ENCODE results near the gene KPNA2.

KPNA2 gene

DNA sequence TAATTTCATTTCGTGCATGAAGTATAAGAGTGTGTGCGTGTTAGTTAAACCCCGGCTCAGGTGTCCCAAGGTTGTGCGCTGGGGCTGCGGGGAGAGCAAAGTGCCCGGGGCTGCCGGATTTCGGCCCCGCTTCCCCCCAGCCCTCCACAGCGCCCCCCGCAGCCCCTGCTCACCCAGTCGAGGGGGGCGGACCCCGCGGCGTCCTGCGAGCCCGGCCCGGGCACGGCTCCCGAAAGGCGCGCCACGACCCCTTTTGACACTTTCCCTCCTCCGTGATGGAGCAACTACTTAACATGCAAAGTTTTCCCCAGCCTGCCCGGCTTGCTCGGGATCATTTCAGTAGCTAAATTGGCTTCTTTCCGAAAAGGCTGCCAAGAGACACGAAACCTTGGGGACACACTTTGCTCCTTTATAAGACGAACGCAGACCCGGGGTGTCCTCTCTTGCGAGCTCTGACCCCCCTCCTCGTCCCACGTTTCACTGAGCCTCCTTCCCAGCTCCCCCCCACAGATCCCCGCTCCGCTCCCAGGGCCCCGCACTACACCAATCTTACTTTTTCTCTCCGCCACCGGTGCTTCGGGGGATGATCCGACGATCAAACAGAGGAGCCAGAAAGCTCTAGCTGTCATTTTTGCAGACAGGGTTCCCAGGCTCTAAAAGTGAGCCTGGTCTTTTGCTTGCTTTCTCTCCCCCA lies 39.8 kb upstream of the KPNA2 start:
- TF ChIP-seq, protein P1, sequence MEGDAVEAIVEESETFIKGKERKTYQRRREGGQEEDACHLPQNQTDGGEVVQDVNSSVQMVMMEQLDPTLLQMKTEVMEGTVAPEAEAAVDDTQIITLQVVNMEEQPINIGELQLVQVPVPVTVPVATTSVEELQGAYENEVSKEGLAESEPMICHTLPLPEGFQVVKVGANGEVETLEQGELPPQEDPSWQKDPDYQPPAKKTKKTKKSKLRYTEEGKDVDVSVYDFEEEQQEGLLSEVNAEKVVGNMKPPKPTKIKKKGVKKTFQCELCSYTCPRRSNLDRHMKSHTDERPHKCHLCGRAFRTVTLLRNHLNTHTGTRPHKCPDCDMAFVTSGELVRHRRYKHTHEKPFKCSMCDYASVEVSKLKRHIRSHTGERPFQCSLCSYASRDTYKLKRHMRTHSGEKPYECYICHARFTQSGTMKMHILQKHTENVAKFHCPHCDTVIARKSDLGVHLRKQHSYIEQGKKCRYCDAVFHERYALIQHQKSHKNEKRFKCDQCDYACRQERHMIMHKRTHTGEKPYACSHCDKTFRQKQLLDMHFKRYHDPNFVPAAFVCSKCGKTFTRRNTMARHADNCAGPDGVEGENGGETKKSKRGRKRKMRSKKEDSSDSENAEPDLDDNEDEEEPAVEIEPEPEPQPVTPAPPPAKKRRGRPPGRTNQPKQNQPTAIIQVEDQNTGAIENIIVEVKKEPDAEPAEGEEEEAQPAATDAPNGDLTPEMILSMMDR (IDR thresholded peaks at IDR 0.05; ENCODE audit: insufficient read depth, low read depth, low read length, missing control alignments) = no peak
- DNase-seq (ENCODE audit: low read depth) = peak; percentile 21
- H3K4me3 ChIP-seq (ENCODE audit: low read length) = peak overlapping the region; percentile 49

DNA sequence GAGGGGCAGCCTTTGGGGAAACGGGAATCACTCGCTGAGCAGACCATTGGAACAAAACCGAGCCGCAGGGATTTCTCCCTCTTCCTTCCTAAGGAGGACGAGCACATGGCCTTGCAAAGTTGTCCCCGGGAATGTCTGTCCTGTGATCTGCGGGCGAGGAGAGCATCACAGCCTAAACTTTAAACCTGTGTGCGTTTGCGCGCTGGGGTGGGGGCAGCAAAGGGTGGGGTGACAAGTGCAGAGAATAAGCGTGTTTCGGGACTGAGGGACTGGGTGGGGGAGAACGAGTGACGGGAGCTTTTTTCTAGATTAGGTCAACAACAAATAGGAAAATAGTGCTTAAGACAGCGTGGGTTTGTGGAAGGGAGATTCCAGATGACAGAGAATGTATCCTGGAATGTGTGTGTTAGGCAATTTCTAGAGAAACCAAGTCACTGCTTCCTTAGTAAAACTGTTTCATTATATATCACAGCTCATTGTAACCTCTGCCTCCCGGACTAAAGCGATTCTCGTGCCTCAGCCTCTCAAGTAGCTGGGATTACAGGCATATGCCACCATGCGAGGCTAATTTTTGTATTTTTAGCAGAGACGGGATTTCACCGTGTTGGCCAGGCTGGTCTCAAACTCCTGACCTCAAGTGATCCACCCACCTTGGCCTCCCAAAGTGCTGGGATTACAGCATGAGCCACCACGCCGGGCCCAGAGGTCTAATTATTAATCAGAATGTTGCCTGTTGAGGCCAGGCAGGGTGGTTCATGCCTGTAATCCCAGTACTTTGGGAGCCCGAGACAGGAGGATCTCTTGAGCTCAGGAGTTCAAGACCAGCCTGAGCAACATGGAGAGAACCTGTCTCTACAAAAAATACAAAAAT lies 39.0 kb upstream of the KPNA2 start, which contains the start of gene C17orf58:
Gene C17orf58, minus strand, starts transcription at position 169 of the 871 bp plus-strand sequence. CDS start 271 bp downstream, outside the sequence.
- DNase-seq (ENCODE audit: low read depth) = peak; percentile 66
- H3K4me3 ChIP-seq (ENCODE audit: low read length) = peak within 1 kb of the TSS; percentile 49

DNA sequence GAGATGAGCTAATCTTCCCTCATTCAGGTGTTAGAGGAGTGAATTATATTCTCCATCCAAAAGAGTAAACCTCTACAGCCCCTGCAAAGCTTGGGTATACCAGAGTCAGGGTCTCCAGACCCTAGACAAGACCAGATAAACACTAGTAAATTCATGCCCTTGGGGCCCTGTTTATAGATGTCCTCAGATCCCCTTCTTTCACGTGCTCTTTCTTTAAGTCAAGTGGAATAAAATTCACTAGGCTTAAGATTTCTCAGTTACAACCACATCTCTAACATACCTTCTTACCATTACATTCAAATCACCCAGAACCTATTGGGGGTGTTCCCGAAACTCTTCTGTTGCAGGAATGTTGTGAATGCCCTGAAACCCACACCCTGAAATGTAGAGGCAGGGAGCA lies 37.1 kb upstream of the KPNA2 start:
- DNase-seq (ENCODE audit: low read depth) = no peak
- TF ChIP-seq, protein P1 (IDR thresholded peaks at IDR 0.05; ENCODE audit: insufficient read depth, low read depth, low read length, missing control alignments) = no peak
- no peak overlapping the region for H3K4me3 ChIP-seq (ENCODE audit: low read length)

DNA sequence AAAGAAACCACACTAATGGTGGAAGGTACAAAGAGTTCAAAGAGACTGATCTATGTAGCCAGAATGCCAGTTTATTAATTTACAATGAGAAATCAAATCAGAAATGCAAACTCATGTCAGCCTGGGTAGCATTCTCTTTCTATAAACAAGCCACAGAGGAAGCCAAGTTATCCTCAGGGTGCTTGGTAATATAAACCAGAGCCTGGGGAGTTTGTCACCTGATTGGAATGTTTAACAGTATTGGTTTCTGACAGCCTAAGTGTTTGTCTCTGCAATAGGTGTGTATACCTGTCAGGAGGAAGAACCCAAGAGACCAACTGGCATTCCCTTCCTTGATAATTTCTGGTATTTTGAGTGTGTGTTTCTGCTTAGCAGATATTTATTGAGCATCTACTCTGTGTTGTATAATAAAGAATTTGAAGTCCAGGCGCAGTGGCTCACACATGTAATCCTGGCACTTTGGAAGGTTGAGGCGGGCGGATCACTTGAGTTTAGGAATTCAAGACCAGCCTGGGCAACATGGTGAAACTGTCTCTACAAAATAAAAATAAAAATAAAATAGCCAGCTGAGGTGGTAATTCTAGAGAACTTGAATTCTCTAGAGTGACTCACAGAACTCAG lies 36.1 kb upstream of the KPNA2 start:
- TF ChIP-seq, protein P1 (IDR thresholded peaks at IDR 0.05; ENCODE audit: insufficient read depth, low read depth, low read length, missing control alignments) = no peak
- no peak overlapping the region for H3K4me3 ChIP-seq (ENCODE audit: low read length)
- peak; percentile 82 for DNase-seq (ENCODE audit: low read depth)

DNA sequence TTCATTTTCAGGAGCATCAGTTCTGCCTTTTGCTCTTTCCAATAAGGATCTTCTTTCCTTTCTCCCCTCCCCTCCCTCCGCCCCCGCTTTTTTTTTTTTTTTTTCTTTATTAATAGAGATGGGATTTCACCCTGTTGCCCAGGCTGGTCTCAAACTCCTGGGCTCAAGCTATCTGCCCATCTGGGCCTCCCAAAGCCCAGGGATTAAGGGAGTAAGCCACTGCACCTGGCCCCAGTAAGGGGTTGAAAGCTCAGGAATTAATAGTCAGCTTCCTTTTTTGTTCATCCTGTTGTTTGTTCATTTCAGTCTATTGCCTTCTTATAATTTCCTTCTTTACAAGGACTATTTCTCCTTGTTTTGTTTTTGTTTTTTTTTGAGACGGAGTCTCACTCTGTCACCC lies 31.3 kb upstream of the KPNA2 start:
- no peak overlapping the region for H3K4me3 ChIP-seq (ENCODE audit: low read length)
- TF ChIP-seq, protein P1 (IDR thresholded peaks at IDR 0.05; ENCODE audit: insufficient read depth, low read depth, low read length, missing control alignments) = no peak
- DNase-seq (ENCODE audit: low read depth) = no peak

DNA sequence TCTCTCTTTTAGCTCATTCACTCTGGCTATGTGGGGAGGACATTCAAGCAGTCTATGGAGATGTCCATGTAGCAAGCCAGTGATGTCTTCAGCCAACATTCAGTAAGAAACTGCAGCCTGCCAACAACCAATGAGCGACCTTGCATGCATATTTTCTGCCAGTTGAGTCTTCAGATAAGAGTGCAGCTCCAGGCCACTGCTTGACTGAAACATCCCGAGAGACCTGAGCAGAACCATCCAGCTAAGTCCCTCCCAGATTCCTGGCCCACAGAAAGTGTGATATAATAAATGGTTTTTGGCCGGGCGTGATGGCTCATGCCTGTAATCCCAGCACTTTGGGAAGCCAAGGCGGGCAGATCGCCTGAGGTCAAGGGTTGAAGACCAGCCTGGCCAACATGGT lies 28.7 kb upstream of the KPNA2 start:
- no peak overlapping the region for H3K4me3 ChIP-seq (ENCODE audit: low read length)
- no peak for DNase-seq (ENCODE audit: low read depth)
- TF ChIP-seq, protein P1 (IDR thresholded peaks at IDR 0.05; ENCODE audit: insufficient read depth, low read depth, low read length, missing control alignments) = no peak

DNA sequence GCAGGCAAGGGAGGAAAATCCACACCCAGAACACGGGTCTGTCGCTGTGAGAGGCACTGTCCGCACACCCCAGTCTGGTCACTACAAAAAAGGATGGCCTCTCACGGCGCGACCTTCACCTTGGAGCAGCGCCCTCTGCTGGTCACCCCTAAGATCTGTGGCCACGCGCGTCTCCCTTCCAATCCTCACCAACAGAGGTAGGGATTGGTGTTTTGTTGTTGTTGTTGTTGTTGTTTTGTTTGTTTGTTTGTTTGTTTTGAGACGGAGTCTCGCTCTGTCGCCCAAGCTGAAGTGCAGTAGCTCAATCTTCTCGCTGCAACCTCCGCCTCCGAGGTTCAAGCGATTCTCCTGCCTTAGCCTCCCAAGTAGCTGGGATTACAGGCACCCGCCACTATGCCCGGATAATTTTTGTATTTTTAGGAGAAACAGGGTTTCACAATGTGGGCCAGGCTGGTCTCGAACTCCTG lies 24.3 kb upstream of the KPNA2 start:
- TF ChIP-seq, protein P1 (IDR thresholded peaks at IDR 0.05; ENCODE audit: insufficient read depth, low read depth, low read length, missing control alignments) = peak; percentile 65
- no peak overlapping the region for H3K4me3 ChIP-seq (ENCODE audit: low read length)
- DNase-seq (ENCODE audit: low read depth) = peak; percentile 29

All from epithelial cell of esophagus (primary cell).